ENCODE results near the gene SH3RF3.
"Not testable (repeated sequence)": the region's sequence is repeated elsewhere in the genome, so short reads cannot be mapped to it uniquely, and the experiment has no call there.

Gene SH3RF3

DNA sequence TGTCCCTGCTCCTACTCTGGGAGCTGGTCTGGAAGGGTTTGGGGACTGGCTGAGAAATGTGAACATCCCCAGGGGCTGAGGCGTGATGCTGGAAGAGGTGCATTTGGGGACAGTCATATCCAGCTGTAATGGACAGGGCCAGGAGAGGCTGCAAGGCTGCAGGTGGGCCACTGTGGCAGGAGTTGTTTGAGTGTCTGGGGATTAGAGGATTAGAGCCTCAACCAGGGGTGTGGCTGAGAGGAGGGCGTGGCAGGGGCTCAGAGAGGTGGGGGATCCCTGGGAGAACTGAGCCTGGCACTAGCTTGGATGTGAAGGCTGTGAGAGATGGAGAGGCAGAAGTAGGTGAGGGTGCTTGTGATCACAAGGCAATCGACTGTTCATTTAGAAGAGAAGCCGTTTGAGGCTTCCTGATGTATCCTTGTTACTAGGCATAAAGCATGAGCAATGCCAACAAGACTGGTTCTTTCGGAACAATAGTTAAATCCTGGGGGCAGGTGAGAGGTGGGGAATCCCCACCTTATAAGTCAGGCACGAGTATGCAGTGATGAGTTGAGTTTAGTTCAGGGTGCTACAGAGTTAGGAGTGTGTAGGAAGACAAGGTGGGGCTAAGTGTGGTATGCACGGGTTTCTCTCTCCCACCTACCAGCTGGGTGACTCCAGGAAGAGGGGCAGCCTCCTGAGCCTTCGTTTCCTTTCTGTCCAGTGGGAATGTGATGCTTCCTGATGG is 31.9 kb downstream of the SH3RF3 start:
- DNase-seq: no peak

DNA sequence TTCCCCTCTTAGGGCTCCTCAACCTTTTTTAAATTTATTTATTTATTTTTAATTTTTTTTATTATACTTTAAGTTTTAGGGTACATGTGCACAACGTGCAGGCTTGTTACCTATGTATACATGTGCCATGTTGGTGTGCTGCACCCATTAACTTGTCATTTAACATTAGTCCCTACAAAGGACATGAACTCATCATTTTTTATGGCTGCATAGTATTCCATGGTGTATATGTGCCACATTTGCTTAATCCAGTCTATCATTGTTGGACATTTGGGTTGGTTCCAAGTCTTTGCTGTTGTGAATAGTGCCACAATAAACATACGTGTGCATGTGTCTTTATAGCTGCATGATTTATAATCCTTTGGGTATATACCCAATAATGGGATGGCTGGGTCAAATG is 33.4 kb downstream of the SH3RF3 start:
- DNase-seq: not testable (repeated sequence)

DNA sequence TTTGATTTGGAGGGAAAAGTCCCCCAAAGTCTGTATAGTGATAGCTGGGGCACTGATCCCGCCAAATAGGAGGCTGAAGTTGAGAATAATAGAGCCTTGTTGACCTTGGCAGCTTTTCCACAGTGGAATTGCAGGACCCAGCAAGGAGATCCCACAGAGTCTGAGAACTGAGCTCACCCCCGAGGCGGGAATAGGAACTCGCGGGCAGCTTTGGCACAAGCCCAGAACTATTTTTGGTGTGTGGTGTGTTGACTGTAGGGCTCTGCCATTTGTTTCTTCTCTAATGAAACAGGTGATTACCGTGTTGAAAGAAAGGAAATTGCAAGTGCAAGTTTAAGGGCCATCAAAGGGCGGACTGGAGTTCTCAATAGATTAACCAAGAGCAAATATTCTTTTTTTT is 34.0 kb downstream of the SH3RF3 start:
- DNase-seq: no peak

DNA sequence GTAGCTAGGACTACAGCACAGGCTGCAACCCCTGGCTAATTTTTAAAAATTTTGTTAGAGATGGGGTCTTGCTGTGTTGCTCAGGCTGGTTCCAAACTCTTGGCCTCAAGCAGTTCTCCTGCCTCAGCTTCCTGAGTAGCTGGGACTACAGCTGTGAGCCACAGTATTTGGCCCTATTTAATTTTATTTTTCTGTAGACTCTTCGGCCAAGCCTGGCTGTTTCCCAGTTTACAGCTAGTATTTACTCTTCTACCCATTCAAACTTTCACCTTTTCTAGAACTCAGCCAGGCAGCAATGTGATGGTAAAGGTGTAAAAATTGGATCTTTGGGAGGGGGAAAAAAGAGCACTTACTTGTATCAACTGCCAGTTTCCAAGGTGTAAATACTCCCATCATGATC is 35.3 kb downstream of the SH3RF3 start:
- DNase-seq: no peak

DNA sequence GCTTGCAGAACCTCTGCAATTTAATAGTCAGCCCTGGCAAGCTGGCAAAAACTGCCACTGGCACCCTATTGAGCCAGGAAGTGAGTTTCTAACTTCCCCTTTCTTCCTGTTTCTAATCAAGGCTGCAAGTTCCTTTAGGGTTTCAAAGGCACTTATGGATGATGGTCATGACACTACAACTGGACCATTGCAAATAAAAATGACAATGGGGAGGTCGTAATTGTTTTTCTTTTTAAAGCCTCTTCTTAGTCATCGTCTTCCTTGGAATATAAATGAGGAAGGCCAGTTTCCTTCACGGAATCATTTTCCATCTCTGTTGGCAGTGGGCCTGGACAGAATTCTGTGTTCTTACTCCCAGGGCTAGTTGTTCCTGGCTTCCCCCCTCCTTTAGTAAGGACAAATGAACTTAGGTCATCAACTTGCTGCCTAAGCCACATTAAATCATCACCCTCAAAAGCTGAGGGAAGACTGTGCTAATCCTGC is 35.8 kb downstream of the SH3RF3 start:
- peak; percentile 60 for DNase-seq

DNA sequence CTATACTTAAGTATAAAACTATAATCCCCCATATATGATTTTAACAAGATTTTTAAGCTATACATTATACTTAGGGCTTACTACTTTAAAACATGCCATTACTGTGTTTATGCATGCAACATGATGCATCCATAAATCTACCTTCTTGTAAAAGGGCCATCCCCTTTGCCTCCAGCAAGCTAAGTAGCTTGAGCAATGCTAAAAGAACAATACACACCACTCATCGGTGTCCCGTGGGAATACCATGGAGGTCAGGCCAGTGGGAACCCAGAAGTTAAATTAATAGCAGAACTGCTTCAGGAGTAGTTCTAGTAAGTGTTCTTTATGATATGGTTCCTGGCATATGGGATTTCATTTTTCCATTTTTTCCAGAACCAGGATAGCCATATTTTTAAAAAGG is 37.8 kb downstream of the SH3RF3 start:
- DNase-seq: no peak

DNA sequence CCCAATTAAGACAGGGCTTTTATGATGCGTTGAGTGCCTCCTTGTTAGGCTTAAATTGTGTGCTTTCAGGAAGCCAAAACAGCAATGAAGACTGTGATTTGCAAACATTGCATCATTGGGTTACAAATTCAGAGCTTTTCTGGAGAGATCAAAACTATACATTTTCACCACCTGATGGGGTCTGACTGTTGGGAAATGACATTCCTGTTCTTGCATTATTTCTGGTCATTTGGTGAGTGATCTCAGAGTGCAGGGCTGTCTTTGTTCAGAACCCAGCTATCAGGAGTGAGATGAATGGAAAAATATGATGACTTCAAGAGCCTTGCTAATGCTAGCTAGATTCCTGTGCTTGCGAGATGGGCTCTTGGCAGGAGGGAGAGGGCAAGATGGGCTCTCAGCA is 39.1 kb downstream of the SH3RF3 start:
- no peak for DNase-seq

DNA sequence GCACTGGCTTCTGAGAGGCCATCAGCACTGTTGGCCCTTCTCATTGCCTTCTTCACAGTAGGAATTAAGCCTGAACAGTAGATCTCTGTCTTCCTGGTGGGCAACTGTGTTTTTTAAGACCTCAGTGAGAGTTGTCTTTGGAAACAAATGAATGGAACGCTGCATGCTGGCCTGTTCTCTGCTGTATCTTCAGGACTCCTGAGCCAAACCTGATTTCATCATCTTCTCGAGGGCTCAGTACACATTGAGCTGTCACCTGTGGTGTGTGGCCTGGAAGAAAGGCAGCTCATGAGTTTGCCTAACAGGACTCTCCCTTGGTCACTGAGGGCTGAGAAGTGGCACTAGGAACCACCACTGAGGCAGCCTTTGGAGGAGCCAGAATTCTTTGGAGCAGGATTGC is 39.7 kb downstream of the SH3RF3 start:
- DNase-seq: no peak

DNA sequence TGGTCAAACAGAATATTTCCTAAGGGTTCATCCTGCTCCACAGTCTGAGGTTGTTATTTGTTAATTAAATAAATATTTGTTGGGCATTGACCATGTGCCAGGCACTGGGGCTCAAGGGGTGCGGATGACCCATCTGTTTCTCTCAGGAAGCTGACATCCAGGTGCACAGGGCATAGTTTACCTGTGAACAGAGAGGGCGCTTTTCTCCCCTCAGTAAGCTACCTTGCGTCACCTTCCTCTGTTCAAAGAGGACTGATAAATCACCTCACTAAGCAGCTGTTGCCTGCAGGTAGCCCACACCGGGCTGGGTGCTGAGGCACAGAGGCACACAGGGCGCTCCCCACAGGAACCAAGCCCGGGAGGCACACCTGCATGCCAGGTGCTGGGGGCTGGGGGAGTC is 41.6 kb downstream of the SH3RF3 start:
- DNase-seq: no peak

DNA sequence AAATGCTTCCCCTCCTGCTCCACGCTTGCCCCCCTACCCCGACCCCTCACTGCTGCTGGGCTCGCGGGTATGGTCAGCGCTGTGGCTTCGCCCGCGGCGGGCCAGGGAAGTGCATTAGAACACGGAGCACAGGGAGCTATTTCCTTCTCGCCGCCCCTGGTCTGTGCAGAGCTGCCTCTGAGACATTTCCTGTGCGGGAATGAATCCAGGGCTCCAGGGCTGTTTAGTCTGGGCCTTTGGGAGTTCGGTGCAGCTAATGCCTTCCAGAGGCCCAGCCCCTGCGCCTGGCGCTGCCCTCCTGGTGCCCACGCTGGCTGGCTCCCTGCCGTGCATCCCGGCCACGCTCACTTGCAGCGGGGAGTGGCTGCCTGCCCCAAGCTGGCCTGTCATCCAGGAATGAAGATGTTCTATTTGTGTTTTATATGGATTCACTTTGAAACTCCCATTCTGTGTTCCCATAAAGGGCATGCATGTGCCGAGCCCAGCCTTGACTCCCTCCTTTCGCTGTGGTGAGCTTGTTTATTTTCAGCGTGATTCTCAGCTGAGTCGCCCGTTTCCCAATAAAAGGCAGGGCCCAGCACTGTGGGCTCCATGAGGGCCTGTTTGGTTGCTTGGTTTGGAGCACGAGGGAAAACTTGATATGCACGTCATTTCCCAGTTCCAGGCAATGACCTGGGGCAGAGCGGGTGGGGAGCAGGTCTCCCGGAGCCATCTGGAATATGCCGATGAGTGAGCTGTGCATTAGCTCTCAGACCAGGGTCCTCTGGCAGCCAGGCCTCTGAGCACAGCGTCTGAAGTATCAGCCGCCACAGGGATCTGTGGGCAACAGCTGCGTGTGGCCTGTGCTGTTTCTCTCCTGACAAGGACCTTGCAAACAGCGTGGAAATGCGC is 42.7 kb downstream of the SH3RF3 start:
- no peak for DNase-seq

DNA sequence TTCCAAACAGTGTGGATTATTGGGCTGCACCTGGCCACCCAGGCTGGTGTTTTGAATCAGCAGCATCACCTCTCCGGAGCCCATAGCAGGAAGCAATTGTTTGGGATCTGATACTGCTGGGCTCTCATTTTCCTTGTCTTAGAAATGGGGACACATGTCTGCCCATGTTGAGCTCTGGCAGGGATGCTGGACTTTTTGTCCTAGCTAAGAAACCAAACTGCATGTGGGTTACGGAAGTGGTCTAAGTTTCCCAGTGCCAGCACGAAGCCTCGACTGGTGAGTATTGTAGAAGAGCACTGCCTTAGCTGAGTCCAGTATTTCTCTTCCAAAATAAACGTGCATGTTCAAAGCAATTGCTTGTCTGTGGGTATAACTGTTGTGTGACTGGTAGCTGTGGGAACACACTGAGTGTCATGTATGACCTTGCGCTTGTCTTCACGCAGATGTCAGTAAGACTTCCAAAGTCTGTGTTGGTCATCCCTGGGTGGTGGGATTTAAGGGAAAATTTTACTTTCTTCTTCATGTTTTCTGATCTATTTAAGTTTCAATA is 43.6 kb downstream of the SH3RF3 start:
- no peak for DNase-seq

DNA sequence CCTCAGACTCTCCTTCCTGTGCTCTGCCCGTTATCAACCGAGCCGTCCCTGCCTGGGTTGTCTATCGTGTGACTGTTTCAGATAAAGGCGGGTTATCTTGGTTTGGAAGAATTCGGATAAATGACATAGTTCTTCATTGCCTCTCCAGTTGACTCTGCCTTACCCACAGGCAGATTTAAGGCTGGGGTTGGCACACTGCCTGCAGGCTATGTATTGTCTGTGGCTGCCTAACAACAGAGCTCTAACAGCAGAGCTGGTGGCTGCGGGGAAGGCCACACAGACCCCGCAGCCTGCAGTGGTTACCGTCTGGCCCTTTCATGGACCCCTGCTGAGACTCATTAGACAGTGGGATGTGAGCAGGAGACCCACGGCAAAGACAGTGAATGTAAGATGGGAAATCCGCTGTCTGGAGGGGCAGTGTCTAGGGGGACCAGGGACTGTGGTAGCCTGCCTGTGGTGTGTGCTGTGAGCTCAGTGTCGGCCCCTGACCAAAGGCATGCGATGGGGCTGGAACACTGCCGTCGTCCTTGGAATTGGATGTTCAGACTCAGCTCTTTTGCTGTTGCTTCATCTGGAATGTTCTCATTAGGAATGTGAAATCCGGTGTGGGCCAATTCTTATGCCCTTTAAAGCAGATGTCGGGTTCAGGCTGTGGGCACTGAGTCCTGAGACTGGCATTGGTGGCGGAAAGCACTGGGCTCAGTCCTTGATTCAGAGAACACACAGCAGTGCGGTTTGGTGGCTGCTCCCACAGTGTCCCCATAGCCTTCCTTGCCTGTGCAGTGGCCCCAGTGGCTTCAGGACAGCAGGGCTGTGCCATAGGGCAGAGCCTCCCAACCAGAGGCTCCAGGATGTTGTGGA is 44.5 kb downstream of the SH3RF3 start:
- no peak for DNase-seq

DNA sequence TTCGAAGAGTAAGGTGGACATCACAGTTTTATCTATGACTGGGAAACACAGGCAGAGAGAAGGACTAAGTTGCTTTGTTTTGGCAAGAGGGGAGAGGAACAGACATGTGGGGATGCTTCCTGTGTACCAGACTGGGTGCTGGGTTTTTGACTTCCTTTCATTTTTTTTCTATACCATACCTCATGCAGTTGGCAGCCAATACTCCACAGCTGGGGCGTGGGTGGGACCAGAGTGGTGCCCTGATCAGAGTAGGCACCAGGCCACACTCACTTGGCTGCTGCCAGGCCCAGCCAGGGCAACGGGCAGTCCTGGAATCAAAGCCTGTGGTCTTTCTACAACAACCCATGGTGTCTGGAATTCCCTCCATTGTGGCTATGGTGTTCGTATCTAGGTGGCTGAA is 45.2 kb downstream of the SH3RF3 start:
- no peak for DNase-seq

DNA sequence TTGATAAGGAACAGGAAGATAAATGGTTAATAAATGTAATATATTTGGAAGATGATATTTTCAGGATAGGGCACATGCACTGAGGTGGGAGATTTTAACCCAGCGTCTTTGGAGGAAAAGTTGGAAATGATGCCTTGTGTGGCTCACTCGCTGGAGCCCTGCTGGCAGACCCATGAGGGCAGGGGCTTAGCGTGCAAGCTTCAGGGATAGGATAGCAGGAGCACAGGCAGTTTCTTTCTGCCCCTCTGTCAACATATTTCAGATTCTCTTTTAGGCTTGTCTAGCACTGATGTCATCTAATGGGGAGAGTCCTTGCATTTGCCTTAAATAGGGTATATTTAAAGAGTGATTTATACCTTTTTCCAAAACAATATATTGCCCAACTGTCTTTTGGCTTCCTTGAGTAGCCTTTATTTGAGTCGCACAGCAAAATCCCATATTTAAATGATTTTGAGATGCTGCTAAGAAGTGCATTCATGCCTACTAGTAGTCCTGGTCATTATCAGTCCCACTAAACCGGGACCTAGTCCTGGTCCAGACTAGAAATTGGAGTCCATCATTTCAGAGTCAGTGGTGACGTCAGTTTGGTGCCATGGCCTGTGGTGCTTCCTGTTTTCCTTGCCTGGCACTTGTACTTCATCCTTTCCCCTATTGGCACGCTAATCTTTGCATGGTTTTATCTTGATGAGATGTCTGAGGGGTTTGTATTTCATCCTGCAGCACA is 45.8 kb downstream of the SH3RF3 start:
- DNase-seq: no peak

DNA sequence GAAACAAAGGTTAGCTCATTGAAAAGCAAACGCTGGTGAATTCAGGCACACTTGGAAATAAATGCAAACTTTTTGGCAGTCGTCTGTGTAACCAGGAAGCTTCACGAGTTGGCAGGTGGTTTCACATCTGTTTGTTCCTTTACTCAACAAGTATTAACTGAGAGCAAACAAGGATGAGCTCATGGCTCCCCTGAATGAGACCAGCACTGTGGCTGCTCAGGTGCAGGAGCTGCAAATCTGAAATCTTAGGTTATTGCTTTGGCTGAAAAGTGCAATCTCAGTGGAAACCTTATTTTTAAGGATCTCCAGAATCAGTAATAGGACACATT is 46.3 kb downstream of the SH3RF3 start:
- DNase-seq: no peak

DNA sequence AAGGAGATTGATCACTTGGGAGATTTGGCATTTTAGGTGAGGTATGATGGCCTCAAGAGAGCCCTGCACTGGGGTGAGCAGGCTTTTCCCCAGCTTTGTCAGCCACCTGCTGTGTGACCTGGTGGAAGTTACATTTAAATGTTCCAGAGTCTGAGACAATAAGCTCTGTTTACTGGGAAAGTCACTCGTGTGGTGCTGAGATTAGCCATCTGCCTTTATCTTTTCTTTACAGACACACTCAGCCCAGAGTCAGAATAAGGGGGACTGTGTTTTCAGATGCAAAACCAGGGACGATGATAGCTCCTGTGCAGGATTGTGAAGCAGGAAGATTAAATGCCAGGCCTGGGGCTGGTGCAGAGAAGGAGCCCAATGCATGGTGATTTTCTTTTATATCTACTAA is 47.9 kb downstream of the SH3RF3 start:
- no peak for DNase-seq

DNA sequence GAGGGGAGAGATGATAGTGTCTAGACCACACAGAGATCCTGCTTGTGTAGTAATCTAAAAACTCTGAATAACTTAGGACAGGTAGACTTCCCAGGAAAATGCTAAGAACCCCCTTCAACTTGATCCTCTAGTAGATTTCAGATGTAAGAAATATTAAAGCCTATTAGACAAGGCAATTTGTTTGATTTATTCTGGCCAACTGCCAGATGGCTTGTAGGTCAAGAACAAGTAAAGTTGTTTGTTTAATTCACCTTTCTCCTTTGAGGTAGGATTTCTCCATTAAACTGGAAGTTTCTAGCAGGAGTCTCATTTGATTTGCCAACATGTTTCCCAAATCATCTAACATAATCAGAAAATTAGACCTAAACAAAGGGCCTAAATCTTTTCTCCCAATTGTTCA is 48.6 kb downstream of the SH3RF3 start:
- DNase-seq: no peak

DNA sequence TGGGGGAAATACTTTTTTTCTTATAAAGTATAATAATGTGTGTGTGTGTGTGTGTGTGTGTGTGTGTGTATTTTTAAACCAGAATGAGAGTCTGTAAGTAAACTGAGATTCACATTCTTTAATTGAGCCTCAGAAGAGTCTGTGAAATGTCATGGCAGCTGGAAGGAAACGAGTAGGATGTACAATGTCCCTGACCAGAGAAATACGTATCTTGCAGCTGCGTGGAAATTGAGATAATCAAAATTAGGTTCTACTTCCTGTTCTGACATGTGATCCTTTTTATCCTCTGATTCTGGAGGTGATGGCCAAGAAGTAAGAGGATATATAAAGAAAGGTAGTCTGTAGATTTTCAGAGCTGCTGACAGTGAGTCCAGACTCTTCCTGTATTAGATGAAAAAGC is 50.0 kb downstream of the SH3RF3 start:
- DNase-seq: no peak

DNA sequence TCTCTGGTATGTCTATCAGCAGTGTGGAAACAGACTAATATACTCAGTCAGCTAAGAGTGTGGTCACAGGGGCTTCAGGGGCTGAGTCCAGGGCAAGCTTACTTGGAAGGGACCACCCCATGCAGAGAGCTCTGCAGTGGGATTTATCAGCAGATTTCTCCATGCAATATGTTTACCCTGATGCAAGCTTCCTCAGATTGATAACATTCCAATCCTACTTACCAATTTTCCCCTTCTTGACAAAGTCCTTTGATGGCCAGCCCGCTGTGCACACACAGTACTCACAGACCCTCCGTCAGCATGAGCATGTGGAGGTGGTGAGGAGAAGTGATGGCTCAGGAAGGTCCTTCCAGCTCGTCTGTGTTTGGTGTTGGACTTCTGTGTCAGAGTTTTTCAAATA is 51.8 kb downstream of the SH3RF3 start:
- DNase-seq: no peak

DNA sequence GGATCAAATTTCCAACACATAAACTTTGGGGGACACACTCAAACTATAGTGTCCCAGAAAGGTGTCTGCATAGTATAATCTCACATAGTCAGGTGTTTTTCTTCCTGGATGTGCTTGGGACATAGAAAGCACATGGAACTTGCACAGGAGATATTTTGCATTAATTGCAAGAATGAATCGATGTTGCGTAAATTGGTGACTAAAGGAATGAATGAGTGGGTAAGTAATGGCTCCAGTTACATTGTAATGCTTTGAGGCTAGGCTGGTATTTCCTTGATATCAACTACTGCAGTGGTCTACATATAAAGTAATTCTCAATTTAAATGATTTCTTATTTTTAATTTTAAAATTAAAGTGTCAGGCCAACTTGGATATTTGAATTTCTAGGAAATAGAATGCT is 53.4 kb downstream of the SH3RF3 start:
- no peak for DNase-seq

DNA sequence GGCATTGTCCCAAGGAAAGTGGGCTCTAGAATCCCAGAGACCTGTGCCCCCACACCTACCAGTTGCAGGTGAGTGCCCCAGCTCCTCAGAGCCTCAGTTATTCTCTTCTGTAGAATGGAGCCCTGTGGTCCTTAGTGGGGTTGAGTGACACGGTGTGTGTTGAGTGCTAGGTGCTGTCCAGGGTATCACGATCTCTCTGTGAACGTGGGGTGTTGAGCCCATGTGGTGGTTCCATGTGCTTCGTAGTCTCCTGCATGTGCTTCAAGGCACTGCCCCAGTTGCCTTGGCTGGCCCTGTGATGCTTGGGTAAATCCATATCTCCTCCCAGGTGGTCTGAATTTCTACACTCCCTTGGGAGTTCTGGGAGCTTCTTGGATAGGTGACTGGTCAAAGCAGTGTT is 54.9 kb downstream of the SH3RF3 start:
- no peak for DNase-seq

DNA sequence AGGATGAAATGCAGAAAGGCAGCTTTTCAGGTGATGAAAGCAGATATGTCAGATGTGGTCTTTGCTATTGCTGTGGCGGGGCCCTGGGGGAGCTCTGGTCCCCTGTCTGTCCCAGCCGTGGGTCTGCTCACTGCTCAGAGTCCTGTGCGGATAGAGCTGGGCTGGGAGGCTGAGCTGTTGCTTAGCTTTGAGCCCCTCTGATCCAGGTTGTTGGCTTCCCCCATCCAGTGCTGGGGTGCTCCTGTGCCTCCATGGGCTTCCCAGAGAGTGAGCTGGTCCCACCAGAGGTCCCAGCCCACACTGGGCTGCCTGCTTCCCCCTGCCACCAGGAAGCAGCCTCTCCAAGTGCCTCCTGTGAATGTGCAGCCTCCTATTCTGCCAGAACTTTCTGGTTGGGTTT is 55.4 kb downstream of the SH3RF3 start:
- DNase-seq: no peak

DNA sequence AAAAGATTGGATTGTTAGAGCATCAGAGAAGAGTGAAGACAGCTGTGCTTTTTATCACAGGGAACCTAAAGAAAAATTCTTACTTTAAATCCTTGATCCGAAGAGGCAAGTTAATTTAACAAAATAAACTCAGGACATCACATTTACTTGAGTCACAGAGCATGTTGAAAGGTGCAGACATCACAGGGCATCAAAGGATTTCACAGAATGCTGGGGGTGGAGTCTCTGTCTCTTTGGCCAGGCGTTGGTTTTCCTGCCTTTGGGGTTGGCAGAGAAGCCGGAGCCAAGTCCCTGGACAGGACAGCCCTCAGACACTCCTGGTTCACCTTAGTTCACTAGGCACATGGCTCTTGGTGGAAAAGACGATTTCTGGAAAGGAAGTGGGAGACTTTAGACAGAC is 56.3 kb downstream of the SH3RF3 start:
- no peak for DNase-seq

Data from MV-4-11 (cell line).